HFF-Myc (cell line): ENCODE data around the gene OR5K4.

Experiments
- DNase-seq: peaks from one replicate; pipeline ENCODE4 v3.0.0-alpha.2; 2011; ENCODE audit warnings: low read depth; ENCODE audit errors: extremely low read depth
- H3K4me3 ChIP-seq: replicated peaks from 2 replicates; pipeline ENCODE4 v1.5.1; 2011; ENCODE audit warnings: low read depth, mild to moderate bottlenecking, control low read depth, low read length
- TF ChIP-seq, protein P1 (sequence below): IDR thresholded peaks from 2 replicates; pipeline ENCODE4 v1.5.1; 2012; ENCODE audit warnings: mild to moderate bottlenecking, low read depth, low read length, control low read depth; ENCODE audit errors: missing control alignments

Gene OR5K4

DNA sequence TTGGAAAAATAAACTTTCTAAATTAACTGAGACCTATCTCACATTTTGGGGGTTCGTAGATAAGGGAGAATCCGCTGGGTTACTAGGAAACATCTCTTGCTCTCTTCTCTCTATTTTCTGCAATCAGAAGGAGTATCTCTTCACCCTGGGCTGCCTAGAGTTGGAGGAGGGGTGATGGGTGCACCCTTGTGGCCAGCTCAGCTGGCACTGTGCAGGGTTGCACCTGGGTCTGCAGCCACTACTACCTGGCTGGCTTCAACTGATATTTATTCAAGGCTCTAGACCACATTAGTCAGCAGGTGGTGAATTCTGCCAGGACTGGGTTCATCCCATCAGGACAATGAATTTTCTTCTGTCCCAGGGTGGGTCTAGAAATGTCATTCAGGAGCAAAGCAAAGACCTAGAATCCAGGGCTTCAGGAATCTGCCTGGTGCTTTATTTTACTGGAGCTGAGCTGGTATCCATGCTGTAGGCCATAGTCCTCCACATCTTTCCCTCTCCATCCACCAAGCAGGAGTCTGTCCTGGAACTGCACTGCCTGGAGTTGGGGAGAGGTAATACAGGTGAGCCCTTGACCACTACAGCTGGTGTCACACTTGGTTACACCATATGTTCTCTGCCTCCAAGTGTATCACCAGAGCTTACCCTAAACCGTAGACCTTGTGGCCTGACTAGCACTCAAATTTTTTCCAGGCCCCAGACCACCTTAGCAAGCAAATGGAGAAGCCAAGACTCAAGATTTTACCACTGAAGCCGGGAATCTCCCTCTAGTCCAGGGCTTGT is 14.0 kb downstream of the OR5K4 start:
- TF ChIP-seq, protein P1, sequence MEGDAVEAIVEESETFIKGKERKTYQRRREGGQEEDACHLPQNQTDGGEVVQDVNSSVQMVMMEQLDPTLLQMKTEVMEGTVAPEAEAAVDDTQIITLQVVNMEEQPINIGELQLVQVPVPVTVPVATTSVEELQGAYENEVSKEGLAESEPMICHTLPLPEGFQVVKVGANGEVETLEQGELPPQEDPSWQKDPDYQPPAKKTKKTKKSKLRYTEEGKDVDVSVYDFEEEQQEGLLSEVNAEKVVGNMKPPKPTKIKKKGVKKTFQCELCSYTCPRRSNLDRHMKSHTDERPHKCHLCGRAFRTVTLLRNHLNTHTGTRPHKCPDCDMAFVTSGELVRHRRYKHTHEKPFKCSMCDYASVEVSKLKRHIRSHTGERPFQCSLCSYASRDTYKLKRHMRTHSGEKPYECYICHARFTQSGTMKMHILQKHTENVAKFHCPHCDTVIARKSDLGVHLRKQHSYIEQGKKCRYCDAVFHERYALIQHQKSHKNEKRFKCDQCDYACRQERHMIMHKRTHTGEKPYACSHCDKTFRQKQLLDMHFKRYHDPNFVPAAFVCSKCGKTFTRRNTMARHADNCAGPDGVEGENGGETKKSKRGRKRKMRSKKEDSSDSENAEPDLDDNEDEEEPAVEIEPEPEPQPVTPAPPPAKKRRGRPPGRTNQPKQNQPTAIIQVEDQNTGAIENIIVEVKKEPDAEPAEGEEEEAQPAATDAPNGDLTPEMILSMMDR = no peak
- no peak overlapping the region for H3K4me3 ChIP-seq
- no peak for DNase-seq

DNA sequence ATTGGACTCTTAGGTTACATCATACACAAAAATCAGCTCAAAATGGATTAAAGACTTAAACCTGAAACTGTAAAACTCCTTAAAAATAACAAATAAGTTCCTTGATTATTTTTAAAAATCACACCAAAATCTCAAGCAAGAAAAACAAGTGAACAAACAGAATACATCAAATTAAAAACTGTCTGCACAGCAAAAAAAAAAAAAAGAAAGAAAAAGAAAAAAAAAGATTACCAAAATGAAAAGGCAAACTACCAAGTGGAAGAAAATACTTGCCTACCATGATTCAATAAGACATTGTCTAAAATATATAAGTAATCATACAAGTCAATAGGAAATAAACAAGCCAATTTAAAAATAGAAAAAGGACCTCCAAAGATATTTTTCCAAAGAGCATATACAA is 17.5 kb downstream of the OR5K4 start:
- TF ChIP-seq, protein P1 = no peak
- no peak for DNase-seq
- no peak overlapping the region for H3K4me3 ChIP-seq

DNA sequence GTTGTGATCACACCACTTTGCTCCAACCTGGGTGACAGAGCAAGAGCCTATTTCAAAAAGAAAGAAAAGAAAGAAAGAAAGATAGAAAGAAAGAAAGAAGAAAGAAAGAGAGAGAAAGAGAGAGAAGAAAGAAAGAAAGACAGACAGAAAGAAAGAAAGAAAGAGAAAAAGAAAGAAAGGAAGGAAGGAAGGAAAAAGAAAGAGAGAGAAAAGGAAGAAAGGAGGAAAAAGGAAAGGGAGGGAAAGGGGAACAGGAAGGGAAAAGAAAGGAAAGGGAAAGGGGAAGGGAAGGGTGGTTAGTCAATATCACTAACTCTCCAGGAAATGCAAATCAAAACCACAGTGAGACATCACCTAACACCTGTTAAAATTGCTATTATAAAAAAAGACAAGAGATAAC is 18.2 kb downstream of the OR5K4 start:
- no peak for DNase-seq
- TF ChIP-seq, protein P1 = no peak
- H3K4me3 ChIP-seq = no peak overlapping the region

DNA sequence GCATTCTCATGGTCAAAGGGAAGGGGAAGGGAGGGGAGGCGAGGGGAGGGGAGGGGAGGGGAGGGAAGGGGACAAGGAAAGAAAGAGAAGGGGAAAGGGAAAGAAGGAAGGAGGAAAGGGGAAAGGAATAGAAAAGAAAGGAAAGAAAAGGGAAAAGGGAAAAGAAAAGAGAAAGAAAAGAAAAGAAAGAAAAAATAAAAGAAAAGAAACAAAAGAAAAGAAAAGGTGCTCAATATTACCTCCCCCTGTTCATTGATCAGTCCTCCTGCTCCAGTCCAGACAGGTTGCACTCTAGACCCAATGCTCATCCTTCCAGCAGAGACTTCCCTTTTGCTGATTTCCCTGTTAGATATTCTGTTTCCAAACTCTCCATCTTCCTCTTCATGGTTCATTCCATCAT is 18.8 kb downstream of the OR5K4 start:
- no peak overlapping the region for H3K4me3 ChIP-seq
- TF ChIP-seq, protein P1 = no peak
- DNase-seq = no peak

DNA sequence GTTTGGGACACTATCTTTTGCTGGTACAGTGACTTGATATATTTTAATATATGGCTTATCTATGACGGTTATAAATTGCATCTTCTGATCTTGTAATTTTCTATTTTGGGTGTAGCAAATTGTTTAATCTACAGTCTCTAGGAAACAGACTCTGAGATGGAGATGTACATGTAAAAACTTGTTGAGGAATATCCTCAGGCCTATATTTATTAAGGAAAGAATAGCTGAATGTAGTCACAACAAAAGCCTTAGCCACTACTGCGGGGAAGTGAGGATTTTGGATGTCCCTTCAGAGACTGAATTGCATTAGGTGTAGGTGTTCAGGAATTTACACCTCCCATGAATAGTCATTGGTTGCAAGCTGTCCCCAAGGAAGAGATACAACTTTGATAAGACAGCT is 23.0 kb downstream of the OR5K4 start:
- TF ChIP-seq, protein P1 = no peak
- no peak overlapping the region for H3K4me3 ChIP-seq
- DNase-seq = no peak

DNA sequence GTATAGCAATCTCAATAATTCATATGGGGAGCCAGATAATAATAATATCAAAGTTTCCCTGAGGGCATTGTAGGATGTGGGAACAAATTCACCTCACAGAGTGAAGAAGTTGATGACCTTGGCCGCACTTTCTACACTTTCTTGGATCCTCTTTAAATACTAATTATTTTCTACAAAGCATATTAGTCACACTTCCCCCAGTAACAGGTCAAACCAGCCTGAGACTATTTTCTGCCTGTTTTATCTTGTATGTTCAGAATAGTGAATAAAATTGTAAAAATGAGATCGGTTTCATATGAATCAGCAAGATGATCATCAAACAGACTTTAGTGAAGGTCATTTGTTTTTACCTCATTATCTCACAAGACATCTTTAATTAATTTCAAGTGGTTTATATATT is 34.5 kb downstream of the OR5K4 start:
- no peak for DNase-seq
- no peak overlapping the region for H3K4me3 ChIP-seq
- TF ChIP-seq, protein P1 = no peak

DNA sequence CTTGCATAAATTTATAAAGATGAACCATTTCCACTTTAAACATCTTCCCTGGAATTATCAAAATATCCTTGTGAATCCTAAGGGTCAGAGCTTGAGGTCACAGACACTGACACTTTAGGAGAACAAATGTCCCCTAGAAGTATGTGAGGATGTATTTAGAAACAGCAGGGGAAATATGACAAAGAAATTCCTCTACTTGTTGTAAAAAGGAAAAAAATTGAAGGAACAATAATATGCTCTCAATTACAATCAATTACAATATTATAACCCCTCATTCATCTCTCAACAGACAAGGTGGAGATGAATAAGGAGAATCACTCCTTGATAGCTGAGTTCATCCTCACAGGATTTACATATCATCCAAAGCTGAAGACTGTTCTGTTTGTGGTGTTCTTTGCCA is 36.7 kb downstream of the OR5K4 start, which contains the start of gene OR5K3:
Gene OR5K3 (plus strand): TSS at position 301 of the 400 bp plus-strand sequence. CDS start 0 bp downstream, at position 301.
- H3K4me3 ChIP-seq = no peak within 1 kb of the TSS
- DNase-seq = no peak
- TF ChIP-seq, protein P1 = no peak
